ENCODE results near the gene PPIP5K1.
A peak's percentile ranks its signal among the peaks of the same experiment; 100 is the strongest.

Gene PPIP5K1

GRCh38 chr15:43517354-43518196 lies 72.4 kb downstream of the PPIP5K1 start, which contains the start of gene MAP1A:
TSS of gene MAP1A (plus strand) at chr15:43517608. CDS start at chr15:43521474, 3,866 bp downstream.
- no peak for DNase-seq (ENCODE audit: low read depth in 3 of 3)

DNA sequence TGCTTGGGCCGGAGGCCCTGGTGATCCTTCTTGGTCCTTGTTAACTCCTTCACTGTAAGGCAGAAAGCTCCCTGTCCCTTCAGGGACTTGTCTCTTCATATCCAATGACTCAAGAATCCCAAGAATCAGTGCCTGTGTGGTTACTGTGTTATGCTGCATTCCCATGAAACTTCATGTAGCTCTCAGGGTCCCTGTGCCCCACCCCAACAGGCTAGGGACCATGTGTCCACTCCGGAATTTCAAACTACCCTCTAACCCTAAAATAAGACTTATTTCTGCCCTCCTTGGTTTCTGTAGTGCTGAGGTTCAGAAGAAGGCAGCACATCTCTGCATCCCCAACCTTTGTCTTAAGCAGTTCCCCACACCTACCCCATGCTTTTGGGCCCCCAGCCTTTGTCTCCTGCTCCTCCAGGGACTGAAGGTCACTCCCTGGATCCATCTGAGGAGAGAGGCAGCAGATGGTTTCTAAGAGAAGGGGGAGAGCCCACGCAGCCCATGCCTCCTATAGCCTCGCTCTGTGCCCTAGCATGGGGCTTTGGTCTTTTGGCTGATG lies 73.1 kb downstream of the PPIP5K1 start:
- no peak for DNase-seq (ENCODE audit: low read depth in 3 of 3)

GRCh38 chr15:43516185-43516584 lies 73.8 kb downstream of the PPIP5K1 start:
- DNase-seq (ENCODE audit: low read depth in 3 of 3) = no peak

GRCh38 chr15:43515741-43516140 lies 74.3 kb downstream of the PPIP5K1 start:
- no peak for DNase-seq (ENCODE audit: low read depth in 3 of 3)

- DNase-seq (ENCODE audit: low read depth in 3 of 3) = no peak
These were observed 75.6 kb downstream of the PPIP5K1 start for GRCh38 chr15:43514241-43515057.

GRCh38 chr15:43513550-43513949 lies 76.5 kb downstream of the PPIP5K1 start:
- no peak for DNase-seq (ENCODE audit: low read depth in 3 of 3)

- no peak for DNase-seq (ENCODE audit: low read depth in 3 of 3)
These were observed 78.8 kb downstream of the PPIP5K1 start for GRCh38 chr15:43511012-43511885.

DNA sequence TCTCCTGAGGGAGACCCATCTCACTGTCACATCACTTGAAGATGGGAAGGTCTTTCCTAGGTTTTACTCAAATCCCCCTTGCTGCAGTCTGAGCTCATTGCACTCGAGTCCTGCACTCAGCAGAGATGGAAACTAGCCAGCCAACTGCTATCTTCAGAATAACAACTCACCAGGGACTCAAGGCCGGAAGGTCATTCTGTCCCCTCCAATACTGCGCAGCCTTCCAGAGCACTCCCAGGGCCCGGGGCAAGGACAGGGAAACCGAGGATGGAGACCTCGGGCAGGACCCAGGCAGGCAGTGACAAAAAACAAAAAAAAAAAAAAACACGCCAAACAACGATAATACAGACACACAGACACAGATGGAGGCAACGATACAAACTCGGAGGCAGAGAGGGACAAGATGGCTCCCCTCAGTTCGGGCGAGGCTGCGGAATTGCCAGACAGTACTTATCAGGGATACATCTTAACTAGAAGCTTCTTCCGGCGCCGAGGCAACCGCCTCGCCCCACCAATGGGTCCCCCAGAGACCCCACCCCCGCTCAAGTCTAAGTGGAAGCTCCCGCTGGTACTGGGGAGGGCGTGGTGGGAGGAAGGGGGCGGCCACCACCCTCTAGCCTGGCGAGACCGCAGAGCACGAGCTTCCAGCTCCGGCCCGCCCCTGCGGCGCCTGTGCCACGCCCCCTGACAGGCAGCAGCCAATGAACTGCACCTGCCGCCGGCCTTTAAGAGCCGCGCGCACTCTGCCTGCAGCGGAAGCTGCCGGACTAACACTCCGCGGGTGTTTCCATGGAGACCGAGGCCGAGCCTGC lies 79.6 kb downstream of the PPIP5K1 start:
- DNase-seq (ENCODE audit: low read depth in 3 of 3) = peak; percentile 88 to 92 (median 90)

- DNase-seq (ENCODE audit: low read depth in 3 of 3) = no peak
These were observed 80.3 kb downstream of the PPIP5K1 start for GRCh38 chr15:43509660-43510199.

- DNase-seq (ENCODE audit: low read depth in 3 of 3) = no peak
These were observed 80.9 kb downstream of the PPIP5K1 start for GRCh38 chr15:43508991-43509659.

GRCh38 chr15:43508421-43508820 lies 81.6 kb downstream of the PPIP5K1 start:
- no peak for DNase-seq (ENCODE audit: low read depth in 3 of 3)

DNA sequence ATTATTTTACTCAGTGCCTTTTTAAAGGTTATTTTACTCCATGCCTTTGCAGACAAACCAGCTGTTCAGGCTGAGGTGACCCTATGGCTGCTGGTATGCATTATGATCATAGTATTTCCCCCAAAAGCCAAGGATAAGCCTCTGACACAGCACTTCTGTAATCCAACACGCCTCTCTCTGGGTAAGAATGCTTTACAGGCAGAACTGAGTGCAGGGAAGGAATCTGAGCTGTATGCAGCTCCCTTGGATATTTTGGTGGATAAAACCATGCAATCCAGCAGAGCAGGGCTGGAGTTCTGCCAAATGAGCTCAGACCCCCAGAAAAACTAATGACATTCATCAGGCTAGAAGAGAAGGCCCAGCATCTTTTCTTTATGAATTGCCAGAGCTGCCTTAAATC lies 84.3 kb downstream of the PPIP5K1 start:
- DNase-seq (ENCODE audit: low read depth in 3 of 3) = no peak

DNA sequence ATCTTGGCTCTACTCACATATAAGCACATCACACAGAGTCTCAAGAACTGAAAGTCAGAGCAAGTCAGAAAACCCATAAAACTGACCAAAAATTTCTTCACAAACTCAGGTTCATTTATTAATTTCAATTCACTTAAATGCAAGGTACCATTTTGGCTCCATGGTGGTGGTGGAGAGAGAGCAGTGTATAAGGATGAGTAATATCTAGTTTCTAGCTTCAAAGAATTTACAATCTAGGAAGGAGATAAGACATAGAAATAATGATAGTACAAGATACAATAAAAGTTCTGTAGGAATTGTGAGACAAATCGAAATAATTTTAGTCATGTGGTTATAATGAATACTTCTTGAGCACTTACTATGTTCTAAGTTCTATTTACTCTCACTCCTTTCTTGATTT lies 90.4 kb downstream of the PPIP5K1 start:
- DNase-seq (ENCODE audit: low read depth in 3 of 3) = no peak

DNA sequence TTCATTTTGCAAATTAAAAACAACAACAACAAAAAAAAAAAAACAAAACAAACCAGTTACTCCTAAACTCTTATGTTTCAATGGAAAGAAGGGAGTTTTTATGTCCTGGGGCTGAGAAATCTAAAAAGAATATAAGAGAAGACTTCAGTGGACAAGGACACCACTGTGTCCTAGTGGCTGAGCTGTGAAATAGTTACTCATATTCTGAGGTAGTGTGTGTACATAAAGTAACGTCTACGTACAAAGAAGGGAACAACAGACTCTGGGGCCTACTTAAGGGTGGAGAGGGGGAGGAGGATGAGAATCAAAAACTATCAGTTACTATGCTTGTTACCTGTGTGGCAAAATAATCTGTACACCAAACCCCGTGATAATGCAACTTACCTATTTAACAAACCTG lies 91.0 kb downstream of the PPIP5K1 start:
- no peak for DNase-seq (ENCODE audit: low read depth in 3 of 3)

DNA sequence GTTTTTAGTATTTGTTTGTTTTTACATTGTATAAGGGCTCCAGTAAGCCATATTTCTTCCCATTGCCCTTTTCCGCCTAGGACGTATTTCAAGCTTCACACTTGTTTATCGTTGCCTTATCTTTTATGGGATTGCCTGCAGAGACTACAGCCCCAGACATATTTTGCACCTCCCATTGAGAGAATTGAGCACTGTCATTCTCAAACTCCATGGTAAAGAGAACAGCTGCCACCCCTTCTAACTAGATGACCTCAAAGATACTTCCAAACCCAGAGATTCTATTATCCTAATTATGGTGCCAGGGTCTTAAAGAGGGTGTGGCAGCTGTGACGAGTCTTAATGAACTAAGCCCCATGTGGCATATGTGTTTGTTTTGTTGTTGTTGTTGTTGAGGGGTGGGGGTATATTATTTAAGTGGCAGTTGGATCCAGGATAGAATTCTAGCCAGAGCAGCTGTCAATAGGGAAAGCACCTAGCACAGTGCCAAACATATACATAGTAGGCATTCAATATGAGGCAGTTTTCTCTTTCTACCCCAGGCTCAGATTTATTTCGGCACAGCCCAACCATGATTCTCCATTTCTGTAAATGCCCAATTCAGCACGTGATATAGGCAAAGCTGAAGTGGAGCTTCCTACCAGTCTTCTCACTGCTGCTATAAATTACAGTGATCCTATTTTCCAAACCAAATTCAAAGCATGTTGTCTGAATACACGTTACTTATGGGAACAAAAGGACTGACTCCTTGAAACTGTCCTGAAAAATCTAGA lies 96.1 kb downstream of the PPIP5K1 start:
- no peak for DNase-seq (ENCODE audit: low read depth in 3 of 3)

DNA sequence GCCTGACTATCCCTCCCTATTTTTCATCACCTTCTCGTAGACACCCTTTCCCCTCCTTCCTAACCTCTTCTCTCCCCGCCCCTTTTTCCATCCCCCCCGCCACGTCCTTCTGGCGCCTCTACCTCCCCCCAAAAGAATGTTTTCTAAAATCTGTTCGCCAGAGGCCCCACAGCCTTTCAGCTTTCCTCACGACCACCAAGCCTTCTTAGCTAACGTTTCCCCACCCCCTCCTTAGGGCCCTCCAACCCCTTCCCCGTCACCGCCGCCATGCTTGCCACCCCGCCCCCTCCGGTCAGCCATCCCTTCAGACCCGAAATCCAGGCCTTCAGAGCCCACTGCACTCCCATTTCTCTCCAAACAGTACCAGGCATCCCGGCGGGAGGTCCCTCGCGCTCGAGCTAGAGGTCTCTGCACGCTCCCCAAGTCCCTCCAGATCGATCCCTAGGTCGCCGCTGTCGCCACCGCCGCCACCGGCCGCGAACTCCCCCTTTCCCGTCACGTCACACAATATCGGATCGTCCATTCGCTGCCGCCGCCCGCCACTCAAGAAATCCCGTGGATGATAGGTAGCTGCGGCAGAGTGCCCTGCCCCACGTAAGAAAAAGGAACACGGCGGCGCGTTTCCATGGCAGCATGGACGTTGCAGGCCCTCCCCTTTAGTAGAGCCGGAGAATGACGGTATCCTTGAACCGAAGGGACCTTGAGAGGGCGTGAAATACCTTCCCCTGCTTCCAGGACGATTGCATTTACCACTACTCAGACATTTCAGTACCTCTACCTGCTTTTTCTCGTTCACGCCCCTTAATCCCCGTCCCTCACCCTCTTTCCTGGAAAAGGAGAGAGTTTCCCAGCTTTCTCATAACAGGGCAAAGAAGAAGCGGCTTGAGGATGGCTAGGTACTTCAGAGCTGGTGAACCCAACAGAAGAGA lies 97.1 kb downstream of the PPIP5K1 start, which contains the start of gene TP53BP1:
Gene TP53BP1 (minus strand): TSS at position 484 of the 929 bp plus-strand sequence. CDS start 113 bp downstream, at position 371.
- DNase-seq (ENCODE audit: low read depth in 3 of 3) = peak; percentile 82 to 92 (median 91)

GRCh38 chr15:43492266-43492665 lies 97.7 kb downstream of the PPIP5K1 start:
- DNase-seq (ENCODE audit: low read depth in 3 of 3) = no peak

DNA sequence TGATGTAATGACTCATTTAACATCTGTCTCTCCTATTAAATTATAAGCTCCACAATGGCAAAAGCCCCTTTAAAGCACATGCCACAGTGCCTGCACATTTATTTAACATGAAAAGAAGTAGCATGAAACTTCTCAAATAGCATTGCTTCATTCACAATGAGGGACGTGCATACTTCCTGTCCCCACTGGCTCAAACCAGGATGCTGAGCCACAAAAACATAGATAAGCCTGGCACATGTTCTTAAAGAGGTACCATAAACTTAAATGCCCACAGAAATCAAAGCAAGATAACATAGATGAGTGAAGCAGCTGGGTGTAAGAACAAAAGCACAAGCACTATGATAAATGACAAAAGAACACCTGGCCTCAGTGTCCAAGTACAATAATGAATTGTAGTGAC lies 100.8 kb downstream of the PPIP5K1 start:
- no peak for DNase-seq (ENCODE audit: low read depth in 3 of 3)

Data from stimulated activated CD4-positive, alpha-beta T cell treated with anti-CD3 and anti-CD28 coated beads, TNF-alpha, amount 100 ng/mL, for 4 hours (primary cell).